H1 (cell line): ENCODE measurements around the gene ZNF433. TPM values are rescaled to one million over a fixed set of nuclear protein-coding genes. Genes with fewer than 3 reads are reported as not detected.
A peak's percentile ranks its signal among the peaks of the same experiment; 100 is the strongest.
"Not testable (repeated sequence)": the region's sequence is repeated elsewhere in the genome, so short reads cannot be mapped to it uniquely, and the experiment has no call there.

Experiments used
- CTCF ChIA-PET: fragments of 300-600 bp; sonication (Branson Sonifier 250); formaldehyde crosslinking; loops from one replicate; lab custom pipeline; 2021; ENCODE audit not compliant: partially characterized antibody; lab: Charles Lee
- POLR2A ChIA-PET: fragments of 300-600 bp; sonication (Branson Sonifier 250); formaldehyde crosslinking; loops from one replicate; lab custom pipeline; 2021; ENCODE audit warnings: inconsistent platforms; ENCODE audit not compliant: partially characterized antibody; lab: Charles Lee
- DNase-seq, 2 experiments: peaks; one replicate each; pipeline versions ENCODE4 v3.0.0 to v3.0.0-alpha.2; 2010 to 2022; ENCODE audit warnings: low spot score in 2 of 2, low read depth in 1 of 2, mixed read lengths in 1 of 2
- FAIRE-seq: peaks from 2 replicates; lab custom pipeline; 2011; peaks lifted over from hg19 to GRCh38; lab: Jason Lieb, UNC
- H2AFZ ChIP-seq: 2 replicates; pipeline ENCODE4 v1.8.1; 2012; ENCODE audit warnings: low read length, inconsistent platforms
- H2AK5ac ChIP-seq: 2 replicates; pipeline ENCODE4 v1.6.1; 2013; ENCODE audit warnings: low read depth, low read length
- H2BK120ac ChIP-seq: replicated peaks from 2 replicates; pipeline ENCODE3; 2013; ENCODE audit warnings: low read depth, low read length, inconsistent platforms
- H2BK12ac ChIP-seq: 2 replicates; pipeline ENCODE4 v1.6.1; 2013; ENCODE audit warnings: low read depth, low read length
- H2BK15ac ChIP-seq: 2 replicates; pipeline ENCODE4 v1.6.1; 2013; ENCODE audit warnings: low read length
- H2BK20ac ChIP-seq: 2 replicates; pipeline ENCODE4 v1.6.1; 2013; ENCODE audit warnings: low read length
- H2BK5ac ChIP-seq: 2 replicates; pipeline ENCODE4 v1.6.1; 2013; ENCODE audit warnings: low read depth, low read length
- H3K14ac ChIP-seq: 2 replicates; pipeline ENCODE4 v1.6.1; 2013; ENCODE audit warnings: inconsistent platforms; ENCODE audit not compliant: insufficient read length
- H3K18ac ChIP-seq: 2 replicates; pipeline ENCODE4 v1.6.1; 2013; ENCODE audit warnings: low read length; ENCODE audit errors: extremely low read depth
- H3K23ac ChIP-seq: 2 replicates; pipeline ENCODE4 v1.6.1; 2013; ENCODE audit warnings: inconsistent platforms; ENCODE audit not compliant: insufficient read length
- H3K23me2 ChIP-seq: 2 replicates; pipeline ENCODE4 v1.6.1; 2013; ENCODE audit warnings: low read depth, low read length
- H3K27ac ChIP-seq: 2 replicates; pipeline ENCODE4 v1.6.1; 2011; ENCODE audit warnings: low read depth, low read length, inconsistent platforms
- H3K27me3 ChIP-seq, 4 experiments: replicated peaks in 1 of 4; 1 replicate in 1 of 4; 2 replicates in 3 of 4; pipeline versions ENCODE4 v1.6.1 to v1.8.1; 2011 to 2013; ENCODE audit warnings: low read length in 3 of 4, mild to moderate bottlenecking in 3 of 4, inconsistent platforms in 2 of 4, mixed read lengths in 2 of 4, moderate library complexity in 1 of 4; ENCODE audit not compliant: control insufficient read depth in 3 of 4, insufficient read depth in 3 of 4; ENCODE audit errors: extremely low read depth in 1 of 4
- H3K36me3 ChIP-seq, 4 experiments: 2 replicates each; pipeline versions ENCODE4 v1.6.1 to v1.8.1; 2011 to 2013; ENCODE audit warnings: mild to moderate bottlenecking in 4 of 4, low read length in 3 of 4, moderate library complexity in 2 of 4, control low read depth in 1 of 4, inconsistent platforms in 1 of 4; ENCODE audit not compliant: insufficient read depth in 4 of 4, control insufficient read depth in 2 of 4
- H3K4ac ChIP-seq: replicated peaks from 2 replicates; pipeline ENCODE3; 2013; ENCODE audit warnings: low read length, low read depth, mixed read lengths, inconsistent platforms; ENCODE audit not compliant: insufficient read length
- H3K4me1 ChIP-seq, 4 experiments: replicated peaks in 1 of 4; 1 replicate in 1 of 4; 2 replicates in 3 of 4; pipeline versions ENCODE4 v1.6.1 to v1.8.1; 2011 to 2013; ENCODE audit warnings: low read length in 3 of 4, inconsistent platforms in 2 of 4, mixed read lengths in 1 of 4; ENCODE audit not compliant: insufficient read depth in 4 of 4, control insufficient read depth in 3 of 4
- H3K4me2 ChIP-seq, 2 experiments: 2 replicates each; pipeline versions ENCODE4 v1.6.1 to v1.8.1; 2011 to 2013; ENCODE audit warnings: low read depth in 2 of 2, low read length in 2 of 2, control low read depth in 1 of 2, inconsistent platforms in 1 of 2, mild to moderate bottlenecking in 1 of 2; ENCODE audit not compliant: insufficient read depth in 1 of 2
- H3K4me3 ChIP-seq, 4 experiments: fragments of 200-600, 300-600 bp in 1 of 4; sonication (generic), shearing (Covaris generic), sonication (Bioruptor Twin) in 1 of 4; 2 replicates each; pipeline versions ENCODE4 v1.5.1 to v1.8.1; 2011 to 2016; ENCODE audit warnings: low read length in 4 of 4, low read depth in 3 of 4, control low read depth in 2 of 4, inconsistent platforms in 2 of 4, mild to moderate bottlenecking in 2 of 4, mixed read lengths in 1 of 4, moderate library complexity in 1 of 4; ENCODE audit not compliant: insufficient read depth in 2 of 4; ENCODE audit errors: extremely low read depth in 1 of 4
- H3K56ac ChIP-seq: replicated peaks from 2 replicates; pipeline ENCODE3; 2013; ENCODE audit warnings: low read depth, mild to moderate bottlenecking, mixed read lengths, low read length, inconsistent platforms; ENCODE audit not compliant: insufficient read length
- H3K79me1 ChIP-seq: 2 replicates; pipeline ENCODE4 v1.6.1; 2013; ENCODE audit warnings: low read depth, low read length, control low read depth
- H3K79me2 ChIP-seq, 2 experiments: 2 replicates each; pipeline versions ENCODE4 v1.6.1 to v1.8.1; 2012 to 2013; ENCODE audit warnings: low read length in 2 of 2, mild to moderate bottlenecking in 2 of 2, inconsistent platforms in 1 of 2; ENCODE audit not compliant: insufficient read depth in 2 of 2, control insufficient read depth in 1 of 2
- H3K9ac ChIP-seq, 4 experiments: replicated peaks in 1 of 4; 1 replicate in 1 of 4; 2 replicates in 3 of 4; pipeline versions ENCODE4 v1.6.1 to v1.8.1; 2011 to 2013; ENCODE audit warnings: low read depth in 3 of 4, low read length in 3 of 4, control low read depth in 2 of 4, mild to moderate bottlenecking in 2 of 4, moderate library complexity in 2 of 4, inconsistent platforms in 1 of 4; ENCODE audit errors: extremely low read depth in 1 of 4
- H3K9me3 ChIP-seq, 2 experiments: 2 replicates each; pipeline versions ENCODE4 v1.6.1 to v1.8.1; 2012 to 2013; ENCODE audit warnings: mild to moderate bottlenecking in 2 of 2, moderate library complexity in 2 of 2, control low read depth in 1 of 2, inconsistent platforms in 1 of 2, low read depth in 1 of 2, low read length in 1 of 2, mixed read lengths in 1 of 2; ENCODE audit not compliant: insufficient read depth in 2 of 2
- H4K20me1 ChIP-seq, 2 experiments: replicated peaks in 1 of 2; 2 replicates each; pipeline versions ENCODE3 to v1.8.1; 2011 to 2013; ENCODE audit warnings: inconsistent platforms in 2 of 2, low read length in 2 of 2, mild to moderate bottlenecking in 1 of 2; ENCODE audit not compliant: insufficient read depth in 2 of 2, control insufficient read depth in 1 of 2
- H4K5ac ChIP-seq: 2 replicates; pipeline ENCODE4 v1.6.1; 2013; ENCODE audit warnings: low read length, low read depth, mixed read lengths, inconsistent platforms; ENCODE audit not compliant: insufficient read length
- H4K8ac ChIP-seq: 2 replicates; pipeline ENCODE4 v1.8.0; 2013; ENCODE audit warnings: mild to moderate bottlenecking, moderate library complexity, low read length, inconsistent platforms; ENCODE audit not compliant: insufficient read depth; ENCODE audit errors: extremely low read depth
- H4K91ac ChIP-seq: replicated peaks from 2 replicates; pipeline ENCODE3; 2013; ENCODE audit warnings: low read length, mixed read lengths, inconsistent platforms; ENCODE audit not compliant: insufficient read length
- KDM1A ChIP-seq: fragments of 200-600, 300-600 bp; sonication (generic); IDR thresholded peaks from 2 replicates; pipeline ENCODE4 v1.7.1; 2016; ENCODE audit warnings: mild to moderate bottlenecking, low read length, borderline replicate concordance
- ZNF274 ChIP-seq: IDR thresholded peaks from 2 replicates; pipeline ENCODE4 v1.7.0; 2012; ENCODE audit warnings: low read length, borderline replicate concordance; ENCODE audit errors: extremely low read depth
- WGBS, 2 experiments: shearing (Covaris generic) in 1 of 2; methylation state at CpG; one replicate each; pipeline versions ENCODE4 v1.1.6 to v1.1.7; 2013 to 2015; ENCODE audit warnings: low lambda C conversion rate in 2 of 2, mixed read lengths in 2 of 2, inconsistent platforms in 1 of 2, low coverage in 1 of 2, missing lambda C conversion rate in 1 of 2; ENCODE audit not compliant: insufficient replicate concordance in 2 of 2, insufficient coverage in 1 of 2, insufficient read length in 1 of 2; ENCODE audit errors: extremely low coverage in 1 of 2, missing lambda C conversion rate in 1 of 2; 5-methylcytosine and 5-hydroxymethylcytosine counted together
- polyA plus RNA-seq, 7 experiments: library from polyadenylated mRNA; depleted of rRNA in 3 of 7; stranded (reverse) in 5 of 7; unstranded in 2 of 7; fragments of >200 nt in 5 of 7; fragments of 200-250 nt in 2 of 7; gene quantifications; 1 replicate in 5 of 7; 2 replicates in 1 of 7; 4 replicates in 1 of 7; pipeline versions ENCODE4 v1.2.1 to v1.2.3, GENCODE V29; 2011 to 2013; ENCODE audit warnings: missing spikeins in 2 of 7, mixed read lengths in 2 of 7
- total RNA-seq: library from RNA; stranded (reverse); fragmentation: NEBNext Ultra II Directional; extraction: Animal tissue kit (Norgen Biotek cat#: 25700); gene quantifications from 2 replicates; pipeline ENCODE4 v1.2.1, GENCODE V29; 2021

Gene ZNF433
- total and polyA plus RNA-seq, 2 of the 8 experiments (the other 6 are each of a cell fraction or from before 2014, with no cell fraction given), result 0.68 to 1.8 TPM

DNA sequence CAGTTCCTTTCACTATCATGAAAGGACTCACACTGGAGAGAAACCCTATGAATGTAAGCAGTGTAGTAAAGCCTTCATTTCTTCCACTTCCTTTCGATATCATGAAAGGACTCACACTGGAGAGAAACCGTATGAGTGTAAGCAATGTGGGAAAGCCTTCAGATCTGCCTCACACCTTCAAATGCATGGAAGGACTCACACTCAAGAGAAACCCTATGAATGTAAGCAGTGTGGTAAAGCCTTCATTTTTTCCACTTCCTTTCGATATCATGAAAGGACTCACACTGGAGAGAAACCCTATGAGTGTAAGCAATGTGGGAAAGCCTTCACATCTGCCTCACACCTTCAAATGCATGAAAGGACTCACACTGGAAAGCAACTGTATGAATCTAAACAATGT is 40.9 kb upstream of the ZNF433 start:
- H3K23me2 ChIP-seq, H3K9ac ChIP-seq, H3K4me2 ChIP-seq, H4K91ac ChIP-seq, H4K5ac ChIP-seq, H3K79me2 ChIP-seq, CTCF ChIA-PET, H4K8ac ChIP-seq, H3K27me3 ChIP-seq, H2BK12ac ChIP-seq, H4K20me1 ChIP-seq, POLR2A ChIA-PET, H2BK15ac ChIP-seq, H3K23ac ChIP-seq, H3K79me1 ChIP-seq, H2BK5ac ChIP-seq, H2AFZ ChIP-seq, H2BK120ac ChIP-seq, H3K56ac ChIP-seq, H3K14ac ChIP-seq, H3K4ac ChIP-seq, H3K4me1 ChIP-seq, H2AK5ac ChIP-seq, DNase-seq, H3K27ac ChIP-seq, H2BK20ac ChIP-seq, H3K18ac ChIP-seq: not testable (repeated sequence)
- H3K36me3 ChIP-seq, result peaks cover 16 to 74% (median 50%) of the 10 kb centered on the region in 4 experiments
- peak overlapping the region in 1 of 4 experiments; percentile 23; a peak in 1 of 8 replicates for H3K4me3 ChIP-seq
- peak; percentile 63; the same call in 1 of the 2 replicates for TF ChIP-seq KDM1A
- peak; percentile 62 for TF ChIP-seq ZNF274
- 100% methylated on average over 3 of the region's 3 CpGs; no CpG with 5 or more reads in 1 of the 2 experiments for WGBS, 2 experiments
- peaks cover 75 to 85% of the 10 kb centered on the region in 2 experiments for H3K9me3 ChIP-seq
- peak; percentile 7 for FAIRE-seq
